DND-41 (cell line): ENCODE data around the gene ERBB4.

Experiments used
- ATAC-seq: fragments of 200-7000 bp; cut with Tn5 transposase; 3 replicates; pipeline ENCODE4 v1.9.1; 2021; ENCODE audit warnings: low read depth; ENCODE audit not compliant: insufficient read depth
- DNase-seq: peaks from one replicate; pipeline ENCODE4 v3.0.0-alpha.2; 2020
- H2AFZ ChIP-seq: 2 replicates; pipeline ENCODE4 v1.6.0; 2012; ENCODE audit warnings: low read depth, low read length
- H3K27ac ChIP-seq: 2 replicates; pipeline ENCODE4 v1.5.1; 2012; ENCODE audit warnings: low read length, inconsistent platforms
- H3K27me3 ChIP-seq: fragments of 200-600 bp; sonication (generic); 2 replicates; pipeline ENCODE4 v1.6.0; 2012; ENCODE audit warnings: low read length, mild to moderate bottlenecking, inconsistent platforms; ENCODE audit not compliant: insufficient read depth, poor library complexity
- H3K36me3 ChIP-seq: 2 replicates; pipeline ENCODE4 v1.5.1; 2012; ENCODE audit warnings: low read length, inconsistent platforms; ENCODE audit not compliant: insufficient read depth
- H3K4me1 ChIP-seq: 2 replicates; pipeline ENCODE4 v1.5.1; 2012; ENCODE audit warnings: mild to moderate bottlenecking, low read length; ENCODE audit not compliant: insufficient read depth
- H3K4me2 ChIP-seq: 2 replicates; pipeline ENCODE4 v1.6.0; 2012; ENCODE audit warnings: mild to moderate bottlenecking, moderate library complexity, low read length, inconsistent platforms; ENCODE audit not compliant: insufficient read depth
- H3K4me3 ChIP-seq, 2 experiments: fragments of 200-600 bp in 1 of 2; shearing (Covaris generic) in 1 of 2; 2 replicates each; pipeline ENCODE4 v1.5.1; 2012 to 2016; ENCODE audit warnings: inconsistent platforms in 2 of 2, low read length in 2 of 2, mild to moderate bottlenecking in 2 of 2, low read depth in 1 of 2, moderate library complexity in 1 of 2
- H3K79me2 ChIP-seq: 2 replicates; pipeline ENCODE4 v1.6.0; 2012; ENCODE audit warnings: low read length, inconsistent platforms; ENCODE audit not compliant: insufficient read depth
- H3K9ac ChIP-seq: 2 replicates; pipeline ENCODE4 v1.6.0; 2012; ENCODE audit warnings: low read depth, mild to moderate bottlenecking, inconsistent platforms, low read length, moderate library complexity
- H3K9me3 ChIP-seq: 2 replicates; pipeline ENCODE4 v1.5.1; 2012; ENCODE audit warnings: low read length, moderate library complexity, mild to moderate bottlenecking, inconsistent platforms; ENCODE audit not compliant: insufficient read depth, severe bottlenecking
- H4K20me1 ChIP-seq: 2 replicates; pipeline ENCODE4 v1.6.0; 2012; ENCODE audit warnings: low read length; ENCODE audit not compliant: insufficient read depth
- CTCF ChIP-seq: IDR thresholded peaks from 2 replicates; pipeline ENCODE4 v1.5.1; 2012; ENCODE audit warnings: borderline replicate concordance, low read length, moderate library complexity, mild to moderate bottlenecking; ENCODE audit not compliant: poor library complexity, severe bottlenecking; ENCODE audit errors: extremely low read depth
- EZH2 ChIP-seq: IDR thresholded peaks from 3 replicates; pipeline ENCODE4 v1.6.1; 2012; ENCODE audit warnings: borderline replicate concordance, low read depth, mild to moderate bottlenecking, moderate library complexity, low read length, inconsistent platforms; ENCODE audit not compliant: severe bottlenecking

The ERBB4 gene

GRCh38 chr2:211347328-211347727 is 1191.3 kb downstream of the ERBB4 start:
- no peaks in the 10 kb centered on the region for H3K79me2 ChIP-seq
- H4K20me1 ChIP-seq, result no peaks in the 10 kb centered on the region
- no peak overlapping the region for H3K4me2 ChIP-seq
- H2AFZ ChIP-seq, result no peak overlapping the region
- TF ChIP-seq EZH2 (no peak), CTCF (peak; percentile 26)
- H3K9ac ChIP-seq, result no peak overlapping the region
- H3K4me3 ChIP-seq, result no peak overlapping the region
- no peaks in the 10 kb centered on the region for H3K9me3 ChIP-seq
- DNase-seq (no peak), ATAC-seq (no peak)
- H3K27ac ChIP-seq, result no peak overlapping the region
- H3K36me3 ChIP-seq, result no peaks in the 10 kb centered on the region
- no peaks in the 10 kb centered on the region for H3K4me1 ChIP-seq
- no peaks in the 10 kb centered on the region for H3K27me3 ChIP-seq

- no peaks in the 10 kb centered on the region for H3K9me3 ChIP-seq
- no peaks in the 10 kb centered on the region for H3K4me1 ChIP-seq
Measured at GRCh38 chr2:211344289-211344688, 1194.3 kb downstream of the ERBB4 start.

DNA sequence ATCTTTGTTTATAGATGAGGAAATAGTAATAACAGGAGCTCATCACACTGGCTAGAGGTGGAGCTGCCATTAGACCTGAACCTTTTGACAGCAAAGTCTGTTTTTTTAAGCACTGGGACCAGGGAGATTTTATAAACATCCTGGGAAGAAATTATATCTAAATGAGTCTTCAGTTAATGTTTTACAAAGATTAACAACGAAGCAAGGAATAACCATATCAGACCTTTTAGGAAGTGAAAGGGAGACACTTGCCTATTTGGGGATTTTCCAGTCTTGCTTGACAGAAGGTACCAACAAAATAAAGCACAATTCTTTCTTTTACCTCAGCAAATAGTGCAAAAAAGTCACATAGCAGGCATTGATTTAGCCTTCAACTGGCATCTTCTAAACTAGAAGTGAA is 1205.2 kb downstream of the ERBB4 start:
- no peaks in the 10 kb centered on the region for H3K4me1 ChIP-seq
- no peak overlapping the region for H3K27ac ChIP-seq
- H3K4me2 ChIP-seq, result no peak overlapping the region
- ATAC-seq (no peak), DNase-seq (no peak)
- TF ChIP-seq CTCF (no peak), EZH2 (no peak)
- H3K9ac ChIP-seq, result no peak overlapping the region
- no peaks in the 10 kb centered on the region for H3K79me2 ChIP-seq
- H3K36me3 ChIP-seq, result no peaks in the 10 kb centered on the region
- no peak overlapping the region for H2AFZ ChIP-seq
- no peaks in the 10 kb centered on the region for H3K9me3 ChIP-seq
- H4K20me1 ChIP-seq, result no peaks in the 10 kb centered on the region
- no peak overlapping the region for H3K4me3 ChIP-seq
- H3K27me3 ChIP-seq, result no peaks in the 10 kb centered on the region

More at GRCh38 chr2:211344289-211344688, 1194.3 kb downstream of the ERBB4 start:
- DNase-seq, result no peak
- TF ChIP-seq EZH2 (no peak), CTCF (no peak)
- H3K4me2 ChIP-seq, result no peak overlapping the region
- no peak for ATAC-seq
- H4K20me1 ChIP-seq, result no peaks in the 10 kb centered on the region
- H3K79me2 ChIP-seq, result no peaks in the 10 kb centered on the region
- H3K4me3 ChIP-seq, result no peak overlapping the region
- no peak overlapping the region for H2AFZ ChIP-seq
- no peak overlapping the region for H3K9ac ChIP-seq
- H3K27ac ChIP-seq, result no peak overlapping the region
- H3K36me3 ChIP-seq, result no peaks in the 10 kb centered on the region
- H3K27me3 ChIP-seq, result no peaks in the 10 kb centered on the region

- Histone ChIP-seq H3K27ac (no peak overlapping the region), H3K79me2 (no peaks in the 10 kb centered on the region), H3K4me3 (no peak overlapping the region), H3K36me3 (no peaks in the 10 kb centered on the region), H3K4me1 (no peaks in the 10 kb centered on the region), H3K9ac (no peak overlapping the region), H2AFZ (no peak overlapping the region), H3K4me2 (no peak overlapping the region), H3K27me3 (no peaks in the 10 kb centered on the region), H4K20me1 (no peaks in the 10 kb centered on the region), H3K9me3 (no peaks in the 10 kb centered on the region)
- ATAC-seq (no peak), DNase-seq (no peak)
- no peak for TF ChIP-seq CTCF
Measured at GRCh38 chr2:211331736-211332135, 1206.9 kb downstream of the ERBB4 start.
